Measurements from ENCODE around the gene PFKFB1.

GRCh38 chrX:55030271-55031205, 36.5 kb upstream of the PFKFB1 start, which contains the start of gene ALAS2:
- TF ChIP-seq, protein P1, sequence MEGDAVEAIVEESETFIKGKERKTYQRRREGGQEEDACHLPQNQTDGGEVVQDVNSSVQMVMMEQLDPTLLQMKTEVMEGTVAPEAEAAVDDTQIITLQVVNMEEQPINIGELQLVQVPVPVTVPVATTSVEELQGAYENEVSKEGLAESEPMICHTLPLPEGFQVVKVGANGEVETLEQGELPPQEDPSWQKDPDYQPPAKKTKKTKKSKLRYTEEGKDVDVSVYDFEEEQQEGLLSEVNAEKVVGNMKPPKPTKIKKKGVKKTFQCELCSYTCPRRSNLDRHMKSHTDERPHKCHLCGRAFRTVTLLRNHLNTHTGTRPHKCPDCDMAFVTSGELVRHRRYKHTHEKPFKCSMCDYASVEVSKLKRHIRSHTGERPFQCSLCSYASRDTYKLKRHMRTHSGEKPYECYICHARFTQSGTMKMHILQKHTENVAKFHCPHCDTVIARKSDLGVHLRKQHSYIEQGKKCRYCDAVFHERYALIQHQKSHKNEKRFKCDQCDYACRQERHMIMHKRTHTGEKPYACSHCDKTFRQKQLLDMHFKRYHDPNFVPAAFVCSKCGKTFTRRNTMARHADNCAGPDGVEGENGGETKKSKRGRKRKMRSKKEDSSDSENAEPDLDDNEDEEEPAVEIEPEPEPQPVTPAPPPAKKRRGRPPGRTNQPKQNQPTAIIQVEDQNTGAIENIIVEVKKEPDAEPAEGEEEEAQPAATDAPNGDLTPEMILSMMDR (IDR thresholded peaks at IDR 0.05 in 2 of 3, conservative IDR thresholded peaks at IDR 0.05 in 1 of 3; ENCODE audit: borderline replicate concordance in 1 of 3, insufficient read depth in 1 of 3, low read depth in 2 of 3, low read length in 2 of 3) = no peak
- TF ChIP-seq CEBPB (IDR thresholded peaks at IDR 0.05; ENCODE audit: low read depth) (no peak), POLR2A (IDR thresholded peaks at IDR 0.05; ENCODE audit: borderline replicate concordance, extremely low read depth, insufficient read depth, insufficient read length) (no peak), EZH2 (IDR thresholded peaks at IDR 0.05) (no peak), RAD21 (IDR thresholded peaks at IDR 0.05; ENCODE audit: low read depth) (no peak), POLR2AphosphoS5 (IDR thresholded peaks at IDR 0.05; ENCODE audit: low read depth, low read length) (no peak), YY1 (IDR thresholded peaks at IDR 0.05; ENCODE audit: extremely low read depth, insufficient replicate concordance, low read depth, low read length) (no peak), ZNF274 (IDR thresholded peaks at IDR 0.05; ENCODE audit: low read depth, low read length) (no peak), SP1 (IDR thresholded peaks at IDR 0.05; ENCODE audit: low read depth) (no peak), ZBTB33 (IDR thresholded peaks at IDR 0.05; ENCODE audit: extremely low read depth, insufficient replicate concordance, low read length) (no peak), ELF1 (IDR thresholded peaks at IDR 0.05; ENCODE audit: borderline replicate concordance, low read depth) (no peak)
- TF ChIP-seq, protein P2, sequence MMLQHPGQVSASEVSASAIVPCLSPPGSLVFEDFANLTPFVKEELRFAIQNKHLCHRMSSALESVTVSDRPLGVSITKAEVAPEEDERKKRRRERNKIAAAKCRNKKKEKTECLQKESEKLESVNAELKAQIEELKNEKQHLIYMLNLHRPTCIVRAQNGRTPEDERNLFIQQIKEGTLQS (IDR thresholded peaks at IDR 0.05) = no peak
- TF ChIP-seq, protein P3, sequence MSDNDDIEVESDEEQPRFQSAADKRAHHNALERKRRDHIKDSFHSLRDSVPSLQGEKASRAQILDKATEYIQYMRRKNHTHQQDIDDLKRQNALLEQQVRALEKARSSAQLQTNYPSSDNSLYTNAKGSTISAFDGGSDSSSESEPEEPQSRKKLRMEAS (IDR thresholded peaks at IDR 0.05) = no peak
- TF ChIP-seq, protein P4, sequence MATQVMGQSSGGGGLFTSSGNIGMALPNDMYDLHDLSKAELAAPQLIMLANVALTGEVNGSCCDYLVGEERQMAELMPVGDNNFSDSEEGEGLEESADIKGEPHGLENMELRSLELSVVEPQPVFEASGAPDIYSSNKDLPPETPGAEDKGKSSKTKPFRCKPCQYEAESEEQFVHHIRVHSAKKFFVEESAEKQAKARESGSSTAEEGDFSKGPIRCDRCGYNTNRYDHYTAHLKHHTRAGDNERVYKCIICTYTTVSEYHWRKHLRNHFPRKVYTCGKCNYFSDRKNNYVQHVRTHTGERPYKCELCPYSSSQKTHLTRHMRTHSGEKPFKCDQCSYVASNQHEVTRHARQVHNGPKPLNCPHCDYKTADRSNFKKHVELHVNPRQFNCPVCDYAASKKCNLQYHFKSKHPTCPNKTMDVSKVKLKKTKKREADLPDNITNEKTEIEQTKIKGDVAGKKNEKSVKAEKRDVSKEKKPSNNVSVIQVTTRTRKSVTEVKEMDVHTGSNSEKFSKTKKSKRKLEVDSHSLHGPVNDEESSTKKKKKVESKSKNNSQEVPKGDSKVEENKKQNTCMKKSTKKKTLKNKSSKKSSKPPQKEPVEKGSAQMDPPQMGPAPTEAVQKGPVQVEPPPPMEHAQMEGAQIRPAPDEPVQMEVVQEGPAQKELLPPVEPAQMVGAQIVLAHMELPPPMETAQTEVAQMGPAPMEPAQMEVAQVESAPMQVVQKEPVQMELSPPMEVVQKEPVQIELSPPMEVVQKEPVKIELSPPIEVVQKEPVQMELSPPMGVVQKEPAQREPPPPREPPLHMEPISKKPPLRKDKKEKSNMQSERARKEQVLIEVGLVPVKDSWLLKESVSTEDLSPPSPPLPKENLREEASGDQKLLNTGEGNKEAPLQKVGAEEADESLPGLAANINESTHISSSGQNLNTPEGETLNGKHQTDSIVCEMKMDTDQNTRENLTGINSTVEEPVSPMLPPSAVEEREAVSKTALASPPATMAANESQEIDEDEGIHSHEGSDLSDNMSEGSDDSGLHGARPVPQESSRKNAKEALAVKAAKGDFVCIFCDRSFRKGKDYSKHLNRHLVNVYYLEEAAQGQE (IDR thresholded peaks at IDR 0.05; ENCODE audit: low read depth) = no peak

Measured in HCT116 (cell line).